DOHH2 (cell line): ENCODE measurements around the gene USP49.

ENCODE experiments used
- EZH2phosphoT487 ChIP-seq: fragments of 200-600 bp; sonication (generic); IDR thresholded peaks from 2 replicates; pipeline ENCODE4 v1.6.1; 2017; ENCODE audit warnings: borderline replicate concordance, mild to moderate bottlenecking, antibody characterized with exemption, low read length, moderate library complexity, mixed read lengths
- TF ChIP-seq, protein P1 (sequence below): fragments of 200-600 bp; sonication (generic); IDR thresholded peaks from one replicate; pipeline ENCODE4 v1.5.1; 2014; ENCODE audit warnings: antibody characterized with exemption, mild to moderate bottlenecking, low read depth, low read length; ENCODE audit not compliant: poor library complexity, severe bottlenecking

DNA sequence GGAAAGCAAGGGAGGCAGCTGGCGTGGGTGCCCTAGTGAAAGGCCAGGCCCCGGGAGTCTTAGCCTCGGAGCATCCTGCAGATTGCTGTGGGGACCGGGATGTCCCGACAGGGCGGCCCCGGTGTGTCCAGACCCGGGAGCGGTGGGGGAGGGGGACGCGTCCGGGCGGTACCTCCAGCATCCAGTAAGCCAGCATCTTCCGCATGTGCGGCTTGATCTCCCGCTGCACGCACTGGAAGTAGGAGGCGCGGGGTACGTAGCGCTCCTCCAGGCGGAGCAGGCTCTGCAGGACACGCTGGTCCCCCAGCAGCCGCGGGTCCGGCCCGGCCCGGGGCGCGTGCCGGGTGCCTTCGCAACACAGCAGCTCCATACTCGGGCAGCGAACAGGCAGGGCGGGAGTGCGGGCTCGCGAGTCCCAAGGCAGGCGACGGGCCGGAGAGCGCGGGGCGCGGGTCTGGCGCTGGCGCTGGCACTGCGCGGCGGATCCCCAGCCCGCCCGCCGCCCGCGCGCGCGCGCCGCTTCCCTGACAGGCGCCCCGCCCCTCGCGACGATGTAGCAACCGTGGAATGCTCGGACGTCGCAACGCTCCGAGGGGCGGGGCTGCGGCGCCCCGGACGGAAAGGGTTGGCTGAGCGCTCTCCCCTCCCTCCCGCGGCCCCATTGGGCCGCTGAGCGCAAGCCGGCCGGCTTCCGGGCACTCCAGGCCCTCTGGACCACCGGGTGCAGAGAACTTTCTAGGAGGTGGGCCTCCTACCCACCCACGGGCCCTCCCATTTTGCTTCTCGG lies 46.3 kb upstream of the USP49 start, which contains the start of gene CCND3:
- TF ChIP-seq, protein P1, sequence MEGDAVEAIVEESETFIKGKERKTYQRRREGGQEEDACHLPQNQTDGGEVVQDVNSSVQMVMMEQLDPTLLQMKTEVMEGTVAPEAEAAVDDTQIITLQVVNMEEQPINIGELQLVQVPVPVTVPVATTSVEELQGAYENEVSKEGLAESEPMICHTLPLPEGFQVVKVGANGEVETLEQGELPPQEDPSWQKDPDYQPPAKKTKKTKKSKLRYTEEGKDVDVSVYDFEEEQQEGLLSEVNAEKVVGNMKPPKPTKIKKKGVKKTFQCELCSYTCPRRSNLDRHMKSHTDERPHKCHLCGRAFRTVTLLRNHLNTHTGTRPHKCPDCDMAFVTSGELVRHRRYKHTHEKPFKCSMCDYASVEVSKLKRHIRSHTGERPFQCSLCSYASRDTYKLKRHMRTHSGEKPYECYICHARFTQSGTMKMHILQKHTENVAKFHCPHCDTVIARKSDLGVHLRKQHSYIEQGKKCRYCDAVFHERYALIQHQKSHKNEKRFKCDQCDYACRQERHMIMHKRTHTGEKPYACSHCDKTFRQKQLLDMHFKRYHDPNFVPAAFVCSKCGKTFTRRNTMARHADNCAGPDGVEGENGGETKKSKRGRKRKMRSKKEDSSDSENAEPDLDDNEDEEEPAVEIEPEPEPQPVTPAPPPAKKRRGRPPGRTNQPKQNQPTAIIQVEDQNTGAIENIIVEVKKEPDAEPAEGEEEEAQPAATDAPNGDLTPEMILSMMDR: no peak
- TF ChIP-seq EZH2phosphoT487: no peak
